ENCODE data around the gene RNH1.
A peak's percentile ranks its signal among the peaks of the same experiment; 100 is the strongest.
"Not testable (repeated sequence)": the region's sequence is repeated elsewhere in the genome, so short reads cannot be mapped to it uniquely, and the experiment has no call there.

Gene RNH1

DNA sequence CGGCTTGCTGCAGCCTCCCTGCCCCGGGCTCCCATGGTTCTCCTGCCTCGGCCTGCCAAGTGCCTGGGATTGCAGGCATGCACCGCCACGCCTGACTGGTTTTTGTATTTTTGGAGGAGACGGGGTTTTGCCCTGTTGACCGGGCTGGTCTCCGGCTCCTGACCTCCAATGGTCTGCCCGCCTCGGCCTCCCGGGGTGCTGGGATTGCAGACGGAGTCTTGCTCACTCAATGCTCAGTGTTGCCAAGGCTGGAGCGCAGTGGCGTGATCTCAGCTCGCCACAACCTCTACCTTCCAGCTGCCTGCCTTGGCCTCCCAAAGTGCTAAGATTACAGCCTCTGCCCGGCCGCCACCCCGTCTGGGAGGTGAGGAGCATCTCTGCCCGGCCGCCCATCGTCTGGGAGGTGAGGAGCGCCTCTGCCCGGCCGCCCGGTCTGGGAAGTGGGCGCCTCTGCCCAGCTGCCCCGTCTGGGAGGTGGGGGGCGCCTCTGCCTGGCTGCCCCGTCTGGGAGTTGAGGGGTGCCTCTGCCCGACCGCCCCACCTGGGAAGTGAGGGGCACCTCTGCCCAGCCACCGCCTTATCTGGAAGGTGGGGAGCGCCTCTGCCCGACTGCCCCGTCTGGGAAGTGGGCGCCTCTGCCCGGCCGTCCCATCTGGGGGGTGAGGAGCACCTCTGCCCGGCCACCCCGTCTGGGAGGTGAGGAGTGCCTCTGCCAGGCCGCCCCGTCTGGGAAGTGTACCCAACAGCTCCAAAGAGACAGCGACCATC, 10.1 kb upstream of the RNH1 start:
- not testable (repeated sequence) for DNase-seq

DNA sequence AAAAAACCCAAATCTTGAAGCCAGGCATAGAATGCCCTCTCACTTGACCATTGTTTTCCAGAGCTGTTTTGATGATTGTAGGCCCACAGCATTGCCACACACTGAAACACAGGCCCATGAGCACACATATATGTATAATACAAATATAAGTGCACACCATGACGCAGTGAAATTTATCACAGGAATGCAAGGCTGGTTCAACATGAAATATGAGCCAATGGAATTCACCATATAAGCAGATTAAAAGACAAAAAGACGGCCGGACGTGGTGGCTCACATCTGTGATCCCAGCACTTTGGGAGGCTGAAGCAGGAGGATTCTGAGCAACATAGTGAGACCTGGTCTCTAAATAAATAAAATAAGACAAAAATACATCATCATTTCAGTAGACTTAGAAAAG, 9.4 kb upstream of the RNH1 start:
- no peak for DNase-seq

- DNase-seq = no peak
Measured at GRCh38 chr11:515131-515530, 8.1 kb upstream of the RNH1 start.

DNA sequence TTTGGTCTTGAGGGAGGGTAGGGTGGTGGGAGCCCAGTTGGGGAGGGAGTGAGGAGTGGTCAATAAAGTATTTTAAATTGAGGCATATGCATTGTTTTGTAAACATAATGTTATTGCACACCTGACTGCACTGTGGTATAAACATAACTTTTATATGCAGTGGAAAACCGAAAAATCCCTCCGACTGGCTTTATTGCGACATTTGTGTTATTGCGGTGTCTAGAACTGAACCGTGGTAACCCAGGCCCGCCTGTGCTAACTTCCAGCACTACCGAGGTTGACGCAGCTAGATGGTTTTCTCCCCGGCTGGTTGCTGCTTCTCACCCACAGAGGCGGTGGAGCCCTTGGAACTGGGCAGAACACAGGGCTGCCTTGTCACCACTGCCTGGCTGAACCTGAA, 7.6 kb upstream of the RNH1 start:
- no peak for DNase-seq

DNA sequence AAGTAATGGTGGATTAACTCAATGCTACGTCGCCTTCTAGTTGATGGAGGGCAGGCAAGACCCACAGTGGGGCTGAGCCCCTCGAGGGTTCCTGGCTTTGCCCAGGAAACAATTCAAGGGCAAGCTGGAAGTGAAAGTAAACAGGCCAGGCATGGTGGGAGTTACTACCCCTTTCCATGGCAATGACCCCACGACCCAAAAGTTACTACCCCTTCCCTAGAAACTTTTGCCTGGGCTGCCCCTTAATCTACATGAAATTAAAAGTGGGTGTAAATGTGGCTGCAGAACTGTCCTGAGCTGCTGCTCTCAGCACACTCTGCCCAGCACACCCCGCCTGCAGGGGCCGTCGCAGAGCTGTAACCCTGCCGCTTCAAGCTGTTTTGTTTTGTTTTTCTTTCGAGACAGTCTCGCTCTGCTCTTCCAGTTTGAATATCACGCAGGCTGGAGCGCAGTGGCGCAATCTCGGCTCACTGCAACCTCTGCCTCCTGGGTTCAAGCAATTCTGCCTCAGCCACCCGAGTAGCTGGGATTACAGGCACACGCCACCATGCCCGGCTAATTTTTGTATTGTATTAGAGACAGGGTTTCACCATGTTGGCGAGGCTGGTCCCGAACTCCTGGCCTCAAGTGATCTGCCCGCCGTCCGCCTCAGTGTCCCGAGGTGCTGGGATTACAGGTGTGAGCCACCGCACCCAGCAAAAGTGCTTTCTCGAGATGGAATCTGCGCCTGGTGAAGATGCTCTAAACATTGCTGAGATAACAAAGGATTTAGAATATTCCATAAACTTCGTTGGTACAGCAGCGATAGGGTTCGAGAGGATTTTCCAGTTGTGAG, 5.9 kb upstream of the RNH1 start:
- no peak for DNase-seq

GRCh38 chr11:508956-509355, 1.9 kb upstream of the RNH1 start:
- DNase-seq = no peak

DNA sequence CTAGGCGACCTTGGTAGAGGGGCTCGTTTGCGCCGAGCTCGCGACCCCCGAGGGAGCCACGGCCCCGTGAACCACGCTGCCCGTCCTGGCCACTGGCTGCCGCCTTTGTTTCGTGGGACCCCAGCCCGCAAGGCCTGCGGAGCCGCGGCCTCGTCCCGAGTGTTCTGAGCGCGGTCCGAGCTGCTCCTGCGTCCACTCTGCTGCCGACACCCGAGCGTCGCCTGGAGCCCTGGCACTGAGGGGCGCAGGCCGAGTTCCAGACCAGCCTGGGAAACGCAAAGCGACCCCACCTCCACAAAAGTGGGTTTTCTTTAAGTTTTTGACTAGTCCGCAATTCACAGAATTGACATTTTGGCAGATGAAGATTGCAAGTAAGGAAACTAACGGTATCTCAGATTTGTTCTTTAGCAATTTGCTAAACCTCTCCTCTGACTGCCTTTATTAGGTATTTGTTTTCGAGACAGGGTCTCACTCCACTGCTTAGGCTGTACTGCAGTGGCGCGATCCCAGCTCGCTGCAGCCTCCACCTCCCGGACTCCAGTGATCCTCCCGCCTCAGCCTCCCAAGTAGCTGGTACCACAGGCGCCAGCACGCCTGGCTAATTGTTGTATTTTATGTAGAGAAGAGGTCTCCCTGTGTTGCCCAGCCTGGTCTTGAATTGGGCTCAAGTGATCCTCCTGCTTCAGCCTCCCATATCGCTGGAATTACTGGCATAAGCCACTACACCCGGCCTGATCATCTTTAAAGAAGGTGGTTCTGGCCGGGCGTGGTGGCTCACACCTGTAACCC, 879 bp upstream of the RNH1 start:
- DNase-seq = no peak

GRCh38 chr11:506238-506994, 626 bp downstream of the RNH1 start:
- peak; percentile 96 for DNase-seq

GRCh38 chr11:504994-505344, 2.1 kb downstream of the RNH1 start:
- no peak for DNase-seq

GRCh38 chr11:504053-504993, 2.7 kb downstream of the RNH1 start:
- DNase-seq = no peak

GRCh38 chr11:503179-503981, 3.7 kb downstream of the RNH1 start:
- DNase-seq = peak; percentile 81

DNA sequence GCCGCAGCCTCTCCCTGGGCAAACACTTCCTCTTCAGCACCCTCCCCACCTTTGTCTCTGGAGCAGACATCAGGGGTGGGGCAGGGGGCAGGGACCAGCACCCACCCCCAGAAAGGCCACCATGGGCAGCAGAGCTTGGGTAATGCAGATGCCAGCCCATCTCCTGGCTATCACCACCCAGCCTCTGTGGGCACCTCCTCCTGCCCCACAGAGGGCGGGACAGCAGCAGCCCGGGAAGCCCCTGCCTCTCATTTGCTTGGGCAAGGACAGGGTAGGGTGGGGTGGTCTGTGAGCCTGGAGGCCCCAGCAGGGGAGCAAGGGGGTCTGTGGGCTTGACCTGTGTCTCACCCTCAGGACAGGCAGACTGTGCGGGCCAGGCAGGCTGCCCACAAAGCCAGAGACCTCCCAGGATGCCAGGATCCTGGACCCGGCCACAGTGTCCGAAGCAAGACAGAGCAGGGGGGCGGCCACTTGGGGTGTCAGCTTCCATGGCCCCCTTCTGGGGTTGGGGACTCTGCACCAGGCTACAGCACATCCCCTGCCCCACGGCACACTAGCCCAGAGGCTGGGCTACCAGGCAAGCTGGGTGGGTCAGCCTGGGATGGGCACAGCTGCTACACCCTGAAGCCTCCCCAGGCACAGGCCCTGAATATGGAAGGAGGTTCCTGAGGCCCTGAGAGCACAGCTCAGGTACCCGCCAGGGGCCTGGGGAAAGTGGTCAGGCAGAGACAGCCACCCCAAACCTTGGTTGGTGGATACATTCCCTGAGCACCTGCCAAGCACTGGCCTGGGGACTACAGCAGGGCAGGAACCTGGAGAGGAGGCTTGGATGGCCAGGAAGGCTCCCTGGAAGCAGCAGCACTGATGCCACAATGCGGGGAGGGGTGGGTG, 4.5 kb downstream of the RNH1 start:
- DNase-seq = no peak

GRCh38 chr11:501683-502287, 5.3 kb downstream of the RNH1 start:
- no peak for DNase-seq

GRCh38 chr11:501001-501682, 5.9 kb downstream of the RNH1 start:
- DNase-seq = no peak

GRCh38 chr11:499201-500076, 7.6 kb downstream of the RNH1 start:
- DNase-seq = no peak

DNA sequence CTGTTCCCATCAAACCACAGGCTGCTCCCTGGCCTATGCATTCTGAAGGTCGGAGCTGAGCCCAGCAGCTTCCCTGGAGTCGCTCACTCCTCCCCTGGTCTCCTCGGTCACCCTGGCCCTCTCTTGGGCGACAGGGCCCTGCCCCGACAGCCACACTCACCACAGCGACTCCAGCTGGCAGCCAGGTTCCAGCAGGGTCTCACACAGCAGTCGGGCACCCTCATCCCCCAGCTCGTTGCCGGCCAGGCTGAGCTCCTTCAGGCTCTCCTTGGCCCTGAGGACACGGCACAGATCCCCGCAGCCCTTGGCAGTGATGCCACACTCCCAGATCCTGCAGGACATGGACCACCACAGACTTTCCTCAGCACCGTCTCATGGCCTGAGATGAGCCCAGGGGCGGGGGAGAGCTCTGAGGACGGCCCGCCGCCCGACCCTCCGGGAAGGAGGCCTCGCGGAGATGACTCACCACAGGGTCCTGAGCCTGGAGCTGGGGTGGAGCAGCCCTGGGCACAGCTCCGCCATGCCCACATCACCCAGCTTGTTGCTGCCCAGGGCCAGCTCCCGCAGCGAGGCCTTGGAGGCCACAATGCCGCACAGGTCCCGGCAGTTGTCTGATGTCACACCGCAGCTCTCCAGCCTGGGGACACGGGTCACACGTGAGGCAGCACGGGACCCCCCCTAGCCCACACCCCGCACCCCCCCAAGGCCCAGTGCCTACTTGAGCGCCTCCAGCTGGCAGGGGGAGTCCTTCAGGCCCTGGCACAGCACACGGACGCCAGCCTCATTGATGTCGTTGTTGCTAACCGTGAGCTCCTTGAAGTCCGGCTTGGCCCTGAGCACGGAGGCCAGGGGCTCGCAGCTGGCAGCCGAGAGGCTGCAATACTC, 8.5 kb downstream of the RNH1 start:
- DNase-seq = no peak

All from midbrain (tissue), 1 donor.